GM19023 (cell line): ENCODE data around the gene MPG.
A peak's percentile ranks its signal among the peaks of the same experiment; 100 is the strongest.

Experiments
- ATAC-seq: cut with Tn5 transposase; IDR thresholded peaks from one replicate; pipeline ENCODE4 v1.9.1; 2021; ENCODE audit warnings: mild to moderate bottlenecking, moderate library complexity; ENCODE audit not compliant: unreplicated experiment

MPG gene

GRCh38 chr16:47234-47633, 30.8 kb upstream of the MPG start:
- no peak for ATAC-seq

GRCh38 chr16:50769-51591, 27.0 kb upstream of the MPG start:
- ATAC-seq, result no peak

DNA sequence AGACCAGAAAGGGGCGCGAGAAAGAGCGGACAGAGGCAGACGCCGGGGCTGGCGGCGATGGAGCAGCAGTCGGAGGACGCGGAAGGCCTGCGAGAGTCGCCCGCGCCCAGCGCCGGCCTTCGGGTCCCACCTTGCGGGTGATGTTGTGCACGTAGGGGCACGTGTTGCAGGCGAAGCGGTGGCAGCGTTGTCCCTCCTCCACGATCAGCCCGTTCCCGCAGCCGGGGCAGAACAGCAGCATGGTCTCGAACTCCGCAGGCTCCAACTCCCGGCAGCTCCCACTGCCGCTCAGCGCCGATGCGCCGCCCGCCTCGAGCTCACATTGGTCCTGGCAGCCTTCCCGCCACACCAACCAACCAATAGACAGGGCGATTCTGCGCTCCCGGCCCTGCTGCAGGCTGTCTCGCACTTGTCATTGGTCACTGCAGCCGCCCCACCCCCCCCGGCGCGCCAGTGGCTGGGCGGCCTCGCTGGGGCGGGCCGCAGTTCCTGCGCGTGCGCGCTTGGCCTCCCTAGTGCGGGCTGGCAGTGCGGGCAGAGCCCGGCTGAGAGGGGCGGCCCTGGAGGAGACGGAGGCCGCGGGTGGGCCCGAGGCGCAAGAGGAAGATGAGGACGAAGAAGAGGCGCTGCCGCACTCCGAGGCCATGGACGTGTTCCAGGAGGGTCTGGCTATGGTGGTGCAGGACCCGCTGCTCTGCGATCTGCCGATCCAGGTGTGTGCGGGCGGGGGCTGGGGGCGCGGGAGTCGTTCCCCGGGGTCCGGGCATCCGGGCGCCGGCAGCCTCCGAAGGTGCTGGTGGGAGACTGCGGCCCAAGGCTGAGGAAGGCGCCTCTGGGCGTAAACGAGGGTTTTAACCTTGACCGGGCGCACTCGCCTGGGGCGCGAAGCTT, 24.4 kb upstream of the MPG start, which contains the start of the genes POLR3K and SNRNP25:
TSS of gene POLR3K (minus strand) at position 263 of the 891 bp plus-strand sequence. CDS start at position 241, 22 bp downstream.
TSS of gene SNRNP25 (plus strand) at position 483 of the 891 bp plus-strand sequence. CDS start at position 672, 189 bp downstream.
- ATAC-seq, result peak; percentile 93

GRCh38 chr16:54237-54581, 23.8 kb upstream of the MPG start:
- ATAC-seq, result no peak

DNA sequence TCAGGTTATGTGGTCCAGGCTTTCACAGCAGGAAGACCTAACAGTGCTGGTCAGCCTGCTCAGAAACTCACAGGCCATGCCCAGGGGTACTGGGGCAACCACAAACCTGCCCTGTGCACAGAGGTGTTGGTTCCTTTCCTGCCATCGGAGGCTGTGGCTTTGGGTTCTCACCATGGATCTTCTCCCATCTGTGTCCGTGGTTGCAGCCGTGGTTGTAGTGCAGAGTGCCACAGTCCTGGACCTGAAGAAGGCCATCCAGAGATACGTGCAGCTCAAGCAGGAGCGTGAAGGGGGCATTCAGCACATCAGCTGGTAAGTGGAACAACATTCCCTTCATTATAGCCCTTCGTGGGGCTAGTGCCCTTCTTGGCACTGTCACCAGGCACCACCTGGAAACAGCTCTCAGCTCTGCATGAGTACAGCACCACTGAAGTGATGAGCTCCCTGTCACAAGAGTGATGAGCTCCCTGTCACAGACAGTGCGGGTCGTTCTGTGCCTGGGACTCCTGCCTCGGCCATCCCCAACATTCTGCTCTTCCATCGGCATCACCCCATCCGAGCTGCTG, 22.4 kb upstream of the MPG start:
- ATAC-seq, result no peak

GRCh38 chr16:56231-56927, 21.6 kb upstream of the MPG start:
- ATAC-seq, result no peak

DNA sequence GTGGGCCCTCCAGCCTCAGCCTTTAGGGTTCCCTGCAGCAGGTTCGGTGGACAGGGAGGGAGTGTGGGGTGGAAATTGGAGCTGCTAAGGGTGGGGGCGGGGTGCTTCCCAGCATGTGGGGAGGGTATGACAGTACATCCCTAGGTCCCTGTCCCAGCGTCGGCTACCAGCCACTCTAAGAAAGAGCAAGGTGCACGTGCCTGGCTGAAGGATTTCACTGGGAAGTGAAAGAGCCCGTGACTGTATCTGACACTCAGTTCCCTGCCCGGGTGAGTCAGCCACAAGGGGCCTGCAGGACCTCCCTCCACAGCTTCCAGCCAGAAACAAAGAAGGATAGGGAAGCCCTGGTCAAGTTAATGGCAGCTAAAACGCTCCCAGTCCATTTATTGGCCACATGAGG, 20.3 kb upstream of the MPG start:
- ATAC-seq, result no peak

DNA sequence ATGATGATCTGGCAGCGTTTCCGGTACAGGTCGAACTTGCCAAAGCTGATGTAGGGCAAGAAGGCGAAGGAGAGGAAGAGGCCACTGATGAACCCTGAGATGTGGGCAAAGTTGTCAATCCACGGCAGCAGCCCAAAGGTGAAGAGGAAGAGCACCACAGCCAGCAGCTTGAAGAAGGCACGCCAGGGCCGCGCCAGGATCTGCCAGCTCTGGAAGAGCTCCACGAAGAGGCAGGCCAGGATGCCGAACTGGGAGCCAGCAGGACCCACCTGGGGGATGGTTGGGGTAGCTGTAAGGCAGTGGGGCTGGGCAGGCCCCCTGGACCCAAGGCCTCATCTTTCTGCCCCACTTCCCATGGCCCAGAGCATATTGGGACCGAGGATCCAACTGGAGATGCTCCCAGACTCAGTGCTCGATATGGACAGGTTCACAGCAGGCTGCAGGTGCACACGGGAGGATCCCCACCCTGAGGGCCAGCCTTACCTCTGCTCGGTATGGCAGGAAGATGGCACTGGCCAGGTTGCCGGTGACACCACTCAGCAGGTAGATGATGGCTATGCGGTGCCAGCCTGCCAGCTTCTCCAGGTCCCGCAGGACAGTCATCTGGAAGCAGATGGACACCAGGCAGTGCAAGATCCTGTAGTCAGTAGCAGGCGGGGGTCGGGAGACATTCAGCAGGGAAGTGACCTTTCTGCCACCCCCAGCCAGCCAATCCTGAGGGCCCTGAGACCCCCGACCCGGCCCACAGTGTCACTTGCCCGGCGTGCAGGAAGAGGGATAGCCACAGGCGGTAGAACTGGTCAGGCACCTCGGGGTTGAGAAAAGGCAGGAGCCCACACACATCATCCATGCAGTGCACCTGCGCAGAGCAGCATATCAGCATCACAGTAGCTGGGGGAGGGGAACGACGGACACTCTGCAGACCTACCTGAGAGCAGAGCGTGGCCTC, 19.3 kb upstream of the MPG start:
- ATAC-seq, result no peak

DNA sequence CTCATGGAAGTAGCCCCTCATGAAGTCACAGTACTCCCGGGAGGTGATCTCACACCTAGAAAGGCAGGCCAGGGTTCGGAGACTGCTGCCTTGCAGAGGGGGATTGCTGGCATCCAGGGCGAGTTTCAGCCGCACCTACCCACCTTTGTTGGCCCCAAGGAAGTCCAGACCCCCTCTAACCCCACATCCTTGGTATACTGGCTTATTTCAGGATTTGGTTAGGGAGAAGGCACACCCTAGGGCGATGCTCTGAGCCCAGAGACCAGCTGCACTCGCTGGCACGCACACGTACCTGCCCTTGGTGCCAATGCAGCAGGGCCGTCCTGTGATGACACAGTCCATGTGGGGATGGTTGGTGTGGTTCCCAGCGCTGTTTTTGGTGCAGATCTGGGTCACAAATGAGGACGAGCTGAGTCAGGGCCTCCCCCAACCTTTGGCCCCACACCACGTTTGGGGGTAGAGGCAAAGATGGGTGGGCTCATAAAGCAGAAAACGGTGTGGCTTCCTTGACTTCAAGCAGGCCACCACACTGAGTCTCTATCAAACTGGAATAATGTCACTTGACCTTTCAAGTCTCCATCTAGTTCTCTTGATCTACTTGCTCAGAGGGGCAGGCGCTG, 18.5 kb upstream of the MPG start:
- ATAC-seq, result no peak

- no peak for ATAC-seq
Observed at GRCh38 chr16:60166-60565, 17.9 kb upstream of the MPG start.

GRCh38 chr16:60929-61878, 16.8 kb upstream of the MPG start:
- no peak for ATAC-seq

DNA sequence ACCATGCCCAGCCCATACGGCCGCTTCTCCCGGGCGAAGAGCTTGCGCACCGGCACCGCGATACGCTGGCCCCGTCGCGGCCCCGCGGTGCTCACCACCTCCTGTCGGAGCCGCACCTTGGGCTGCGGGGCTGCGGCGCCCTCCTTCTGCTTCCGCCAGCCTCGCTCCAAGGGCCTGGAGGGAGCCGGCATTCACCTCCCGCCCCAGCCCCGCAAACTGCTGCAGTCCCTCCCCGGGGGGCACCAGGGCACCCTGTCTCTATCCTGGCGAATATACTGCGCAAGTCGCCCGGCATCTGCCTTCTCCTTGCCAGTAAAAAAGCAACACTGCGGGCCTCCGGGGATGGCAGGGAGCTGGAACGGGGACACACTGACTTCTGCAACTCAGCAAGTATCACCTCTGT, 16.1 kb upstream of the MPG start:
- no peak for ATAC-seq

- ATAC-seq, result no peak
Observed at GRCh38 chr16:62283-62967, 15.6 kb upstream of the MPG start.

DNA sequence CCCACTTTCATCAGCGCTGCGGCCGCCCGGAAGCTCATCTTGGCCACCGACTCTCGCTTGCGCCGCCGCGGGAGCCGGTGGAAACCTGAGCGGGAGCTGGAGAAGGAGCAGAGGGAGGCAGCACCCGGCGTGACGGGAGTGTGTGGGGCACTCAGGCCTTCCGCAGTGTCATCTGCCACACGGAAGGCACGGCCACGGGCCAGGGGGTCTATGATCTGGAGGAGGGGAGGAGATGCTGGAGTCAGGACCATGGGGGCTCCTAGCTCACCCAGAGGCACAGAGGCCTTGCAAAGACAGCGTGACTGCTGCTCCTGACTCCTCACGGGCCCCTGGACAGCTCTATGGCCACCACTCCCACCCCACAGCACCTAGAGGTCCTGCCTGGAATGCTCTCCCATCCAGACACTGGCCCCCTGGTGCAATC, 15.0 kb upstream of the MPG start:
- no peak for ATAC-seq

GRCh38 chr16:63466-63865, 14.6 kb upstream of the MPG start:
- no peak for ATAC-seq

DNA sequence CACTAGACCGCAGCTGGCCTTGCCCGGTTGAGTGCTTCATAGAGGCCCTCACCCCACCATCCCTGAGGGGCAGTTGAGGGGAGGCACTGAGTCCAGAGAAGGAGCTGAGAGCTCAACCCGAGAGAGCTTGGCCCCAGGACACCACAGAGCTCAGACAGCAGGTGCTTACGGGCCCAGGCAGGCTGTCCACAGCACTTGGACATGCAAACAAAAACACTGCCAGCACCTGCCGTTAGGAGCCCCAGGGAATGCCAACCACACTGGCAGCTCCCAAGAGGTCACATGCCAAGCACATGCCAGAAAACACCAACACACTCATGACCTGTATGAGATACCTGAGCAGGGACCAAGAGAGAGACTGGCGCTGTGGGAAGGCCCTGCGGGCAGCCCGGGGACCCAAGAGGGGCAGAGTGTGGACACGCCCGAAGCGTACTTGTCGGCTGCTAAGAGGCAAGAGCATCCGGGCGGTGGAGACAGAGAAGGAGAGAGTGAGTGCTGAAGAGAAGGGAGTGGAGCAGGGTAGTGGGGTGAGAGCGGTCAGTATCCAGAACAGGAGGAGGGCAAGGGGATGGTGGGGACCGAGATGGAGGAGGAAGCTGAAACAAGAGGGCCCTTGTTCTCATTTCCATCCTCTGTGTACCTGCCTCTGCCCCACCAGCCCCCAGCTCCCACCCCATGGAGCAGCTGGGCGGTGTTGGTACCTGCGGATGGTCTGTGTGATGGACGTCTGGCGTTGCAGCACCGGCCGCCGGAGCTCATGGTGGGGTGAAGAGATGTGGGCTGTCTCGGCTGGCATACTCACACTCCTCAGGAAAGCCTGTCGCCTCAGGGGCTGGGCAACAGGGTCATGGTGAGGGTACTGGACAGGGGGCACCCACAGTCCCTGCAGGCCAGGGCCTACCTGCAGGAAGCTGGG, 13.8 kb upstream of the MPG start:
- no peak for ATAC-seq

DNA sequence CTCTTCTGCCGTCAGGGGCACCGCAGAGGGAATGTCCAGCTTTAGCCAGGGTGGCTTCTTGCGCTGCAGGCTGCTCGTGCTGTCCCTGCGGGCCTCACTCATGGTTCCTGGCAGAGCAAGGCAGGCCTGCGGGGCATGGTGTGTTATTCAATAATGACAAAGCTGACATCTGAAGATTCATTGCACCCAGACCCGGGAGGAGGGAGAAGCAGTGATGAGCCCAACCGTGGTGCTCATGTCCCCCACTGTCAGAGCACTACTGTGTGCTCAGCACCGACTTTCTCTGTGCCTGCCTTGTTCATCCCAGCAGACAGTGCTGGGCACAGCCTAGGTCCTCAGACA, 13.1 kb upstream of the MPG start:
- ATAC-seq, result no peak
